GM18870 (cell line): ENCODE measurements around the gene SDR42E2.
"Not testable (repeated sequence)": the region's sequence is repeated elsewhere in the genome, so short reads cannot be mapped to it uniquely, and the experiment has no call there.

ENCODE experiments used
- ATAC-seq: cut with Tn5 transposase; IDR thresholded peaks from one replicate; pipeline ENCODE4 v1.9.1; 2021; ENCODE audit warnings: moderate library complexity; ENCODE audit not compliant: unreplicated experiment

The SDR42E2 gene

DNA sequence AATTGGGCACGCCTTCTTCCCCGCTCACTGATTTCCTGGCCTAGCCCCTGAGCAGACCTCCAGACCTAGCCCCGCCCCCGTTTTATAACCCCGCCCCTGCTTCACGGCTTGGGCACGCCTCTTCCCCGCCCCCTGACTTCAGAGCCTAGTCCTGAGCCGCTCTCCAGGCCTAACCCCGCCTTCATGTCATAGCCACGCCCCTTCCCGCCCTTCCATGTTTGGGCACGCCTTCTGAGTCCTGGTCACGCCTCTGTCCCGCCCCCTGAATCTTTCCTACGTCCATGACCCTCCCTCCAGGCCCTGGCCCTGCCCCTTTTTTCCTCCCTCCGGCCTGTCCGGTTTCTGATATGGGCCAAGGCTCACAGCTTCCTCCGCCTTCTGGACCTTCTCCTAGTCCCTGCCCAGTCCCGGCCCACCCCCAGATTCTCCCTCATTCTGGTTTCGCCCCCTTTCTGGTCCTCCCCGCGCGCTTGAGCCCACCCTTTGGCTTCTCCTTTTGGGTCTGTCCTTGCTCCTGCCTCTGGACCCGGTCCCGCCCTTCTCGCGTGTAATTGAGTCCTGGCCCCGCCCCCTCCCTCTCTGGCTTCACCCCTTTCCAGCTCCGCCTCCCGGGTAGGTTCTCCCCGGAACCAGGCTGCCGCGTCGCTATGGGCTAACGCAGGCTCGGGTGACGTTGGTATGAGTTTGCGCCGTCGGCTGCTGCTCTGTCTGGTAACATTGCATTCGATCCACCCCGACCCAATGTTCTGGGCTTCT, 28.6 kb downstream of the SDR42E2 start:
- ATAC-seq = peak; percentile 23

DNA sequence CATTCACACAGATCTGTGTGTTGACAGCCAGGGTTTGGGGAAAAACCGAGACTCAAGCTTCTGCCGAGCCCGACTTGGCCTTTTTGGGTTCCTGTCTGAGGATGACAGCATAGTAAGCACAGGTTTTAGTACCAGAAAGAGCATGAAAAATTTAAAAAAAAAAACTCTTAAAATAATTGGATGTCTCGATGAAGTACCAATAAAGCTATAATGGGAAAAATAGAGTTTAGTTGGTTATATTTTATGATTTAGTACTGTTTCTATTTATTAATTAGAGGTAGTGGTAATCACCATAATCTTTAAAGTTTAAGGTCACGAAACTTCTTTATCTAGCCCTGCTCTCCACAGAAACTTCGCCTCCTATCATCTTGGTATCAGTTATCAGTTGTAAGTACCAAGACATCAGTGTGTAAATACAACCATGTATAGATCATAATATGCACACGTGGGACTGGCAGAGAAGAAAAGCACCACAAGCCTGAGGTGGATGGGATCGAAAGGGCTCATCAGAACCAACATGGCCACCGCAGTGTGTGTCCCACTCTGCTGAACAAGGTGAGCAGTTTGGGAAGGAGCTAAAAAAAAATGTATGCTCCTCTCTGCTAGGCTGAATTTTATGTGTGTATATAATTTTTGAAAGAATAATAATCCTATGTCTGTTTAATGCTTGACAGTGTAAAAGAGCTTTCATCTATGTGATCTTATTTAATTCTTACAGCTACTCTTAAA, 29.4 kb downstream of the SDR42E2 start:
- ATAC-seq = no peak

- no peak for ATAC-seq
These were observed 30.2 kb downstream of the SDR42E2 start for GRCh38 chr16:22192261-22193062.

DNA sequence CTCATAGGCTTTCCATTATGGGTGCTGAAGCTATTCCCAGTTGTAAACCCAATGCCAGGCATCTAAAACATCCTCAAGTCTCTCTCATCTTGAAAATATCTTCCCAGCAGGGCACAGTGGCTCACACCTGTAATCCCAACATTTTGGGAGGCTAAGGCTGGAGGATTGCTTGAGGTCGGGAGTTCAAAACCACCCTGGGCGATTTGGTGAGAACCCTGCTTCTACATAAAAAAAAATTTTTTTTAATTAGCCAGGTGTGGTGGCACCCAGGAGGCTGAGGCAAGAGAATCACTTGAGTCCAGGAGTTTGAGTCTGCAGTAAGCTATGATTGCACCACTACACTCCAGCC, 30.7 kb downstream of the SDR42E2 start:
- no peak for ATAC-seq

DNA sequence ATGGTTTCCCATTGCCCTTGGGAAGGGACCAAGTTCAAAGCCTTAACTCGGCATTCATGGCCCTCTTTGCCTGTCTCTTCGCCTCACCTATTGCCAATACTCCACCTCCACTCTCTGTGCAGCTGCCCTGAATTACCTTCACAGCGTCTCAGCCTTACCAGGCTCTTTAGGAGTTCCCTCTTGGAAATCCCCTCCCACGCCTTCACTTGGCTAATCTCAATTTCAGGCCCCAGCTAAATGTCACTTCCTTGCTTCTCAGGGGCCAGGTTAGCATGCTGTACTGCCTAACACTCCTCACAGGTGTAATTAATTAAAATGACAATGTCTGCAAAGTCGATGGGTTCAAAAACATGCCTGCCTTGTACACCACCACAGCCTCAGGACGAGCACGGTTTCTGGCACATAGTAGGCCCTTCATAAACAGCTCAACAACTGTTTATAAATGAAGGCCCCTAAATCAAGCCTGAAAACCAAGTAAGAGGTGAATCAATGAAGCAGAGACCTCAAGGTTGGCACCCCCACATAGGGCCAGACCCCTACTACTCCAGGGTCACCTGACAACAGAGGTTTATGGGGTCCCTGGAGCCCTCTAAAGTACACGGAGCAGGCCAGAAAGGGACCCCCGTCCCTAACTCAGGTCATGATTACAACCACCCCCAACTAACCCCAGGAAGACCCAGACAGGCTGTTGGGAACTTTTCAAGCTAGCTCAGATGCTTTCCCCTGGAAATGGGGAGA, 32.6 kb downstream of the SDR42E2 start:
- ATAC-seq = no peak

DNA sequence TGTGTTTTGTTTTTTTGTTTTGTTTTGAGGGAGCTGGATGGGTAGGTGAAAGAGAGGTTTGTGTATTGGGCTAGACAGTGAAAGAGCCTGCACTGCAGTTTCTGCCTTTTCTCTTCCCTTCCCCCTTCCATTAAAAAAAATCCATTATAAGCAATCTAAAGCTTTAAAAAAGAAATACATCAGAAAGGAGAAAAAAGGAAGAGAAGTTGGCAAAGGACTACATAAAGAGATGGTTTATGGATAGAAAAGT, 33.1 kb downstream of the SDR42E2 start:
- ATAC-seq = no peak

- peak; percentile 29 for ATAC-seq
These were observed 33.6 kb downstream of the SDR42E2 start for GRCh38 chr16:22195695-22196558.

- ATAC-seq = not testable (repeated sequence)
These were observed 34.4 kb downstream of the SDR42E2 start for GRCh38 chr16:22196559-22197168.

- ATAC-seq = no peak
These were observed 36.4 kb downstream of the SDR42E2 start for GRCh38 chr16:22198547-22199293.

DNA sequence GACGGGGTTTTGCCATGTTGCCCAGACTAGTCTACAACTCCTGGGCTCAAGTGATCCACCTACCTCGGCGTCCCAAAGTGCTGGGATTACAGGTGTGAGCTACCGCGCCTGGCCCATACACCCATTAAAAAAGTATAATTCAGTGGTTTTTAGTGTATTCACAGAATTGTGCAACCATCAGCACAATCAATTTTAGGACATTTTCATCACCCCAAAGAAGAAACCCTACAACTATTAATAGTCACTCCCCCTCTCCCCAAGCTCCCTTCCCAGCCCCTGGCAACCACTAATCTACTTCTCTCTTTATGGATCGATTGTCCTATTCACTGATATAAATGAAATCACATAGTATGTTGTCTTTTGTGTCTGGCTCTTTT, 39.9 kb downstream of the SDR42E2 start:
- no peak for ATAC-seq

- no peak for ATAC-seq
These were observed 40.8 kb downstream of the SDR42E2 start for GRCh38 chr16:22203091-22203490.

GRCh38 chr16:22204091-22204655, 41.9 kb downstream of the SDR42E2 start:
- no peak for ATAC-seq

GRCh38 chr16:22205577-22206012, 43.3 kb downstream of the SDR42E2 start:
- no peak for ATAC-seq

- ATAC-seq = peak; percentile 79
These were observed 43.9 kb downstream of the SDR42E2 start, which contains the start of gene EEF2K for GRCh38 chr16:22206013-22206841. TSS of gene EEF2K (plus strand) at chr16:22206278. CDS start at chr16:22225730, 19,452 bp downstream.

GRCh38 chr16:22206842-22207714, 44.8 kb downstream of the SDR42E2 start:
- no peak for ATAC-seq

GRCh38 chr16:22207715-22208360, 45.5 kb downstream of the SDR42E2 start:
- ATAC-seq = no peak
